ENCODE results near the gene TPRG1.
"Not testable (repeated sequence)": the region's sequence is repeated elsewhere in the genome, so short reads cannot be mapped to it uniquely, and the experiment has no call there.

Gene TPRG1

GRCh38 chr3:189322339-189322738 lies 150.6 kb downstream of the TPRG1 start:
- no peak for DNase-seq

GRCh38 chr3:189324538-189325138 lies 152.9 kb downstream of the TPRG1 start:
- peak; percentile 79 for DNase-seq

DNA sequence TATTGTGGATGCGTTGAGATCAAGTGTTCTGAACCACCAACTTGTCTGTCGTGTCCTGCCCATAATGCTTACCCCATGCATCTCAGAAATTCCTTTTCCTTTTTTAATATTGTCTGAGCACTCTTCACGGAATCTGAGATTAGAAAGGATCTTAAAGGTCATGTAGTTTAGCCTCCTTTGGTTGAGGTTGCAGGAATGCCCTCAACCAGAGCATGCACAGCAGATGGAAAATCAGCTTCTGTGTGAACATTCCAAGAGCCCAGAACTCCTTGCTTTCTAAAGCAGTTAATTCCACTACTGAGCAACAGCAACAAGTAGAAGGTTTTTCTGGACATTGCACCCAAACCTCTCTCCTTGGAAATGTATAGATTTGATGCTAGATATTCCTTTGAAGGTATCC lies 153.7 kb downstream of the TPRG1 start:
- DNase-seq, result no peak

GRCh38 chr3:189329630-189330029 lies 157.9 kb downstream of the TPRG1 start:
- DNase-seq, result not testable (repeated sequence)

- DNase-seq, result no peak
These were observed 158.3 kb downstream of the TPRG1 start for GRCh38 chr3:189330066-189330465.

GRCh38 chr3:189331002-189331418 lies 159.2 kb downstream of the TPRG1 start:
- DNase-seq, result no peak

GRCh38 chr3:189334064-189334920 lies 162.5 kb downstream of the TPRG1 start:
- DNase-seq, result no peak

DNA sequence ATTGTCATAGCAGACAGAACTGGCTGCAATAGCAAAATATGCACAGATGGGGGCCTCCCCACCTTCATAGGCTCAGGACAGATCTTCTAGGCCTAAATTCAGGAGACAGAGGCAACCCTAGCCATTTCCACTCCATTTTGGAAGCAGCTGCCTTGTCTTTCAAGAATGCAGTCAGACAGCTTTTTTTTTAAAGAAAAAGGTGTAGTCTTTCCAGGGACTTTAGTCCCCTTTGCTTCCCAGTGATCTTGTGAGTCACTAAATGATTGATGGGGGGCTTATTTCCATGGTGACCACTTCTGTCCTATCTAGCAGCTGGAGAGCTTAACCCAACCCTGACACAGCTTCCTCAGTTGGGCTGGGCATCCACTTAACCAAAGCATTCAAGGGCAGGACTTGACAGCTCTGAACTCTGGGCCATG lies 165.9 kb downstream of the TPRG1 start:
- DNase-seq, result no peak

DNA sequence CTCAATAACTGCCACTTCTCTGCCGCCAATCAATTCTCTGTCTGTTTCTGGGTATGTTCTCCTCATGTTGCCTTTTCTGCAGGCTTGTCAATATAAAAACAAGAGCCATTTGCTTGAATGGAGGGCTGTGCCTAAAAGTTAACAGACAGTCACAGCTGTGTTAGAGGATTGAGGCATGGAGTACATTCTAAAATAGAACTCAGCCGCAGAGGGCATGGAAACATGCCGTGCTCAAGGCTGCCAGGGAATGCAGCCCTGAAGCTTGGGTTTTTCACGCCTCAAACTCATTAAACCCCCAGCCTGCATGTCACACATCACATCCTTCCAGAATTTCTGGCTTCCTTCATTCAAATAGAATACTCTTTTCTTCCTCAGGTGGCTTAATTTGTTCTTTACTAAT lies 166.6 kb downstream of the TPRG1 start:
- no peak for DNase-seq

- DNase-seq, result no peak
These were observed 168.2 kb downstream of the TPRG1 start for GRCh38 chr3:189339996-189340395.

DNA sequence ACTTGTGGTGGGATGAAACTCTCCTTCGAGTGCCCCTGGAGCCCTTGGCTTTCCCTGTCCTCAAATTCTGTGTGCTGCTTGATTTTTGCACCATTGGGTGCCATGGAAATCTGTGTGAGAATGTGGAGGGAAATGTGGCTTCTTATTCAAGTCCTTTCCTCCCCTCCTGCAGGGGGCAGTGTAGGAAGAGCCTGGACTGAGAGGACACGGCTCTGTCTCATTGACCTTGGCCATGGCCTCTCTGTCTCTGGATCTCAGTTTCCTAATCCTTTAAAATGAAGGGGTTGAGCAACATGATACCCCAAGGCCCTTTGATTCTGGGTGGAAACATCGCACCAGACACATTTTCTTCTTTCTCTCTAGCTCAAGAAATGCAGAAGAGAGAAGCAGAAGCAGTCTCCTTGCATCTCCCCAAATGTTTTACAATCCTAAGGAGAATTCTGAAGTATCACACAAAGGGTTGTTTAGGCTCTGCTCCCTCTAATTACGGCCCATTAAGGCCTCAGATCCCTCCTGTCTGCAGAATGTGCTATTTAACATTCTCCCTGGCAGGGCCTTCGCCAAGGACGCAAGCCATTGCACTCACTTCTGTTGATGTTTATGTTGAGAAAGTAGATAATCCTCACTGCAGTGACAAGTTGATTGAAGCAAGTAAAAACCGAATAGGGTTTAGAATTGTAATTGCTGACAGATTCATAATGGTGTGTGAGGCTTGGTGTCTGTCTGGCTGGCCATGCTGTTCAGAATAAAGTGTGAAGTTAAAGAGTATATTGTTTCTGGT lies 169.1 kb downstream of the TPRG1 start:
- DNase-seq, result no peak

- no peak for DNase-seq
These were observed 171.0 kb downstream of the TPRG1 start for GRCh38 chr3:189342811-189343210.

- DNase-seq, result no peak
These were observed 173.2 kb downstream of the TPRG1 start for GRCh38 chr3:189344996-189345395.

DNA sequence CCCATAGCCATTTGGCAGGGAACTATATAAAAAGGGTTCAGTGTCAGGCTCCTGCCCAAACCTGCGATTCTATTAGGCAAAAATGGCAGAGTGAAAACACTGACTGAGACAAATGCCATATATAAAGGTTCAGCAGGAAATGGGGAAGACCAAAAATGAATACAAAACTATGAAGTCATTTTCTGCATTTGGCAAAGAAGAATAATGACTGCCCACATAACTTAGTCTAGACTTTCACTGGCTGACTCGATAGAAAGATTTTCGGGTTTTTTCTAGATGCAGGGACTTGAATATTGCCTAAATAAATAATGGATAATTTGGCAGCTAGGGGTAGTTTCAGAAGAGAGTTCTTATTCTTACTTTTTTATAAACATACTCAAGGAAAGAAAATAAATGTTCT lies 178.0 kb downstream of the TPRG1 start:
- no peak for DNase-seq

DNA sequence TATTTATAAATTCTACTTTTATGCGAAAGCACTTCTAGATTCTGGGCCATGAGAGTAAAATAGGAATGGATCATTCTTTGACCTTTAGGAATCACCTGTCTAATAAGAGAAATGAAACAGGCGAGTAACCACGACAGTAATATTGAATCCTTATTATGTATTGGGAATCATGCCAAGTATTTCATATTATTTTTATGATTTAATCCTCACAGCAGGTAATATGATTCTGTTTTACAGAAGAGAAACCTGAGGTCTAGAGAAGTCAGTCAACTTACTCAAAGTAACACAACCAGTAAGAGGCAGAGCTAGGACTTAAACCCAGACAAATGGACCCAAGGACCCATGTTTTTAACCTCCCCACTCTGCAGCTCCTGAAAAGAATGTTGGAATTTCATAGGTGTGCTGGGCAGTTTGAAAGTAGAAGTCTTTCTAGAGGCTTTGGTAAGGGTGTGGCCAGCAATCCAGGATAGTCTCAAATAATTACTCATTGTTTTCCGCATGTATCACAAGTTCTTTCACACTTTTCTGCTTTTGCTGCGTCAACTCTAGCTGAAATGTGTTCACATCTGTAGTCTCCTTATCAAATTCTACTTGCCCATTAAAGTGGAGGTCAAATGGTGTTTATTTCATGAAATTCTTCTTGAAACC lies 181.7 kb downstream of the TPRG1 start:
- no peak for DNase-seq

GRCh38 chr3:189353988-189354889 lies 182.5 kb downstream of the TPRG1 start:
- DNase-seq, result no peak

DNA sequence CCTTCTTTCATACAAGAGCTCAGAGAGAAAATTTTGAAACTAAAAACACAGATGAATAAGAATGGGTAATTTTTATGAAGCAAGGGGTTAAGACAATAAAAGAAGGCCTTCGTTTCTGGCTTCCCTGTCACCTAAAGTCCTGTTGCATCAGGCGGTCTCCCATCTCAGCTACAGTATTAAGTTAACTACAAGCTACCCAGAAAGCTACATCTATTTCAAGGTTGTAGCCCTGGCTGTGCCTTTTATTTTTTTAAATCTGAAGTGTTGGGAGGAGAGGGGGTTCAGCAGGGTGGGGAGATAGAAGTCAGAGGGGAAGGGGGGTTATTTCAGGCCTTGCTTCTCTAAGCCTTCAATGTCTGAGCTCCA lies 183.3 kb downstream of the TPRG1 start:
- DNase-seq, result no peak

- DNase-seq, result peak; percentile 5
These were observed 183.9 kb downstream of the TPRG1 start for GRCh38 chr3:189355481-189356201.

- no peak for DNase-seq
These were observed 188.5 kb downstream of the TPRG1 start for GRCh38 chr3:189360291-189360690.

GRCh38 chr3:189361103-189361835 lies 189.5 kb downstream of the TPRG1 start:
- no peak for DNase-seq

Data from CD4-positive, alpha-beta T cell treated with Interferon gamma for 1 hour (primary cell).